GM21529 (cell line): ENCODE data around the gene TRIM23.

Experiments
- ATAC-seq: cut with Tn5 transposase; IDR thresholded peaks from one replicate; pipeline ENCODE4 v1.9.1; 2021; ENCODE audit not compliant: unreplicated experiment

TRIM23 gene

DNA sequence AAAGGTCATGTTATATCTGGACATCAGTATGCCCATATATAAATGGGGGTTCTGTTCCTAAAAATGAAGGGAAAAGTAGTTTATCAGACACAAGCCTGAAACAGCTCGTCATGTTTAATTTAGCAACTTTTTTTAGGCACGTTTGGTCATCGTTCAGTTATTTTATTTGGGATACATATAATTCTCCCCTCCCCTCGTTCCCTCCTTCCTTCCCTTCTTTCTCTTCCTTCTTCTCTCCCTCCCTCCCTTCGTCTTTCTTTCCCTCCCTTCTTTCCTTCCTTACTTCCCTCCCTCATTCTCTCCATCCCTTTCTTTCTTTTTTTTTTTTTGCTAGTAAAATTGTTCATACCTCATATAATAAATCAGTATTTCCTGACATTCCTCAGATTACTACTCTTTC lies 57.6 kb downstream of the TRIM23 start:
- no peak for ATAC-seq

GRCh38 chr5:65563777-65564176 lies 60.4 kb downstream of the TRIM23 start:
- ATAC-seq = no peak

DNA sequence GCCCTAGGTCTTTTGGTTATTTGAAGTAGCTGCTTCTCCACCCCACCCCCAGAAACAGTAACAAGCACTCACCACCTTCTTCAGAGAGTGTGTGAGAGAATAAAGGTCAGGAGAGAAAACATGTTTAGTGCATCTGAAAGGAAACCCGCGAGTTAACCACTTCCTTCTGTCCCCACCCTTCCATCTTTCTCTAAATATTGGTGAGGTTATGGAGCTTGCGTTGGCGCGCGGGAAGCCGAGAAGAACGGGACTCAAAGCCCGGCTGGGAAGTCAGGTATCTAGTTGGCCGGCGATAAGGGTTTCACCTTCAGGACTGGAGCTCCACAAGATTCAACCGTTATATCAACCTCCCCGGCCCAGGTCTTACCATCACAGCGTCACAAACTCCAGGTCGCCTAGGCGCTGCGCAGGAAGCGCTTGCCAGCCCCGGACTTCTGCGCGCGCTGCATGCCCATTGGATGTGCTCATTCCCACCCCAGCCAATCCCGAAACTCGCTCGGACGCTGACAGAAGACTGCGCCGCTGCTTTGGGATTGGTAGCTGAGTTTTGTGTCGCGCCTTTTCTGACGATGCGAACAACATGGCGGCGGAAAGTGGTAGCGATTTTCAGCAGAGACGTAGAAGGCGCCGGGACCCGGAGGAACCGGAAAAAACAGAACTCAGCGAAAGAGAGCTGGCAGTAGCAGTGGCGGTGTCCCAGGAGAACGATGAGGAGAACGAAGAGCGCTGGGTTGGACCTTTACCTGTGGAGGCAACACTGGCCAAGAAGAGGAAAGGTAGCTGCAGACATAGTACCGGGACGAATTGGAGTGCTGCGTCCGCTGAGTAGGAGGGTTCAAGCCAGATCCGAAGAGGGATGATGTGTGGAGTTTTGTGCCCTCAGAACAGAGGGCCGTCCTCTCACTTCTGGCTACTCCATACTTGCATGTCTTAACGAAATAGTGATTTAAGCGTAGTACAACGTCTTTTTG lies 61.1 kb downstream of the TRIM23 start, which contains the start of the genes CENPK and PPWD1:
CENPK (minus strand) TSS at position 438 of the 971 bp plus-strand sequence. CDS start 8,261 bp downstream, outside the sequence.
PPWD1 (plus strand) TSS at position 566 of the 971 bp plus-strand sequence; CDS start at position 581, 15 bp downstream.
- ATAC-seq = peak; percentile 100

- no peak for ATAC-seq
These were observed 67.4 kb downstream of the TRIM23 start for GRCh38 chr5:65556718-65557117.

DNA sequence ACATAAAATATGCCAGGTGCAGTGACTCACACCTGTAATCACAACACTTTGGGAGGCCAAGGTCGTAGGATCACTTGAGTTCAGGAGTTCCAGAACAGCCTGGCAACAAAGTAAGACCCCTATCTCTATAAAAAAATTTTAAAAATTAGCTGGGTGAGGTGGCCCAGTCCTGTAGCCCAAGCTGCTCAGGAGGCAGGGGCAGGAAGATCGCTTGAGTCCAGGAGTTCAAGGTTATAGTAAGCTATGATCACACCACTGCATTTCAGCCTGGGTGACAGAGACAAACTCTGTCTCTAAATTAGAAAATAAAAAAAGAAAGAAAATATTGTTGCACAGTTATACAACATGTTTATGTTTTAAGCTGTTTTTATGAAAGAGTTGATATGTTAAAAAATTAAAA lies 68.0 kb downstream of the TRIM23 start:
- no peak for ATAC-seq

DNA sequence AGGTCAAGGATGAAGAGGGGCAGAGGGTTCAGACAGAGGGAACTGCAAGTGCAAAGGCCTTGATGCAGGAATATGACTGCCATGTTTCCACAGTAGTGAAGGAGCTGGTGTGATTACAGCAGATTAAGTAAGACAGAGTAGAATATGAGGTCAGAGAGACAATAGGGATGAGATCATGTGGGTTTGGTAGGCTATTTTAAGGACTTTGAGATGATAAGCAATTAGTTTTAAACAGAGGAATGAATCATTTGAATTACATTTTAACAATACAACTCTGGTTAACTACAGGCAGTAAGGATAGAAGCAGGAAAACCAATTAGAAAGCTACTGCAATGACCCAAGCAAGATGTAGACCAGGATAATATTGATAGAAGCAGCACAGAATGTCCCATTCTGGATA lies 68.8 kb downstream of the TRIM23 start:
- ATAC-seq = no peak

- ATAC-seq = no peak
These were observed 70.2 kb downstream of the TRIM23 start for GRCh38 chr5:65553941-65554340.

- no peak for ATAC-seq
These were observed 75.9 kb downstream of the TRIM23 start for GRCh38 chr5:65548281-65548680.

- ATAC-seq = no peak
These were observed 78.0 kb downstream of the TRIM23 start for GRCh38 chr5:65546141-65546540.

DNA sequence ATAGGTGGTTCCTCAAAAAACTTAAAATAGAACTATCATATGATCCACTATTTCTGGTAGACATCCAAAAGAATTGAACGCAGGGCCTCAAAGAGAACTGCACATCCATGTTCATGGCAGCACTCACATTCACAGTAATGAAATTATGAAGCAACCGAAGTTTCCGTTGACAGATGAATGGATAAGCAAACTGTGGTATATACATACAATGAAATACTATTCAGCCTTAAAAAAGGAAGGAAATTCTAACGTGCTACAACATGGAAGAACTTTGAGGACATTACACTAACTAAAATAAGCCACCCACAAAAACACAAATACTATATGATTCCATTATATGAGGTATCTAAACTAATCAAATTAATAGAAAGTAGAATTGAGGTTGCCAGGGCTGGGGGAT lies 79.7 kb downstream of the TRIM23 start:
- no peak for ATAC-seq

- no peak for ATAC-seq
These were observed 84.3 kb downstream of the TRIM23 start for GRCh38 chr5:65539827-65540226.
